Measurements from ENCODE around the gene UBAP1.

- TF ChIP-seq CTCF (IDR thresholded peaks at IDR 0.05; ENCODE audit: low read length) = no peak
- no peak for TF ChIP-seq EZH2phosphoT487 (IDR thresholded peaks at IDR 0.05; ENCODE audit: low read length)
- TF ChIP-seq EZH2 (optimal IDR thresholded peaks at IDR 0.05; ENCODE audit: low read depth, low read length) = no peak
Observed at GRCh38 chr9:34151398-34151797, 27.4 kb upstream of the UBAP1 start.
